Fibroblast of villous mesenchyme (primary cell): ENCODE data around the gene CLEC19A. TPM values are rescaled to one million over a fixed set of nuclear protein-coding genes. Genes with fewer than 3 reads are reported as not detected.

Experiments used
- DNase-seq: peaks from one replicate; pipeline ENCODE4 v3.0.0-alpha.2; 2010; ENCODE audit warnings: low read depth
- H3K4me3 ChIP-seq: 2 replicates; pipeline ENCODE4 v1.5.1; 2011; ENCODE audit warnings: low read depth, mild to moderate bottlenecking, low read length
- total RNA-seq: library from RNA; depleted of rRNA; stranded (reverse); fragments of >200 nt; gene quantifications from 2 replicates; pipeline ENCODE4 v1.2.3, GENCODE V29; 2012
- TF ChIP-seq, protein P1 (sequence below): IDR thresholded peaks from 2 replicates; pipeline ENCODE4 v1.5.1; 2012; ENCODE audit warnings: low read depth, mild to moderate bottlenecking, low read length; ENCODE audit not compliant: insufficient read depth

Gene CLEC19A
- total RNA-seq, 1 donor = not detected

DNA sequence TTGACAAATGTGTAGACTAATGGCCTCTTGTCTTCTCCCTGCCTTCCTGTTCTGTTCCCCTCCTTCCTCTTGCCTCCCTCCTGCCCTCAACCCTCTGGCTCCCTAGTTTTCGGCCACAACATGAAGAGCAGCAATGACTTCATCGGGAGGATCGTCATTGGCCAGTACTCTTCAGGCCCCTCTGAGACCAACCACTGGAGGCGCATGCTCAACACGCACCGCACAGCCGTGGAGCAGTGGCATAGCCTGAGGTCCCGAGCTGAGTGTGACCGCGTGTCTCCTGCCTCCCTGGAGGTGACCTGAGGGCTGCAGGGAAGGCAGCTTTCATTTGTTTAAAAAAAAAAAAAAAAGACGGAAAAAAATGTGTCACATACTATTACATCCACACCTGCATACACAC is 18.8 kb upstream of the CLEC19A start:
- no peak for DNase-seq
- TF ChIP-seq, protein P1, sequence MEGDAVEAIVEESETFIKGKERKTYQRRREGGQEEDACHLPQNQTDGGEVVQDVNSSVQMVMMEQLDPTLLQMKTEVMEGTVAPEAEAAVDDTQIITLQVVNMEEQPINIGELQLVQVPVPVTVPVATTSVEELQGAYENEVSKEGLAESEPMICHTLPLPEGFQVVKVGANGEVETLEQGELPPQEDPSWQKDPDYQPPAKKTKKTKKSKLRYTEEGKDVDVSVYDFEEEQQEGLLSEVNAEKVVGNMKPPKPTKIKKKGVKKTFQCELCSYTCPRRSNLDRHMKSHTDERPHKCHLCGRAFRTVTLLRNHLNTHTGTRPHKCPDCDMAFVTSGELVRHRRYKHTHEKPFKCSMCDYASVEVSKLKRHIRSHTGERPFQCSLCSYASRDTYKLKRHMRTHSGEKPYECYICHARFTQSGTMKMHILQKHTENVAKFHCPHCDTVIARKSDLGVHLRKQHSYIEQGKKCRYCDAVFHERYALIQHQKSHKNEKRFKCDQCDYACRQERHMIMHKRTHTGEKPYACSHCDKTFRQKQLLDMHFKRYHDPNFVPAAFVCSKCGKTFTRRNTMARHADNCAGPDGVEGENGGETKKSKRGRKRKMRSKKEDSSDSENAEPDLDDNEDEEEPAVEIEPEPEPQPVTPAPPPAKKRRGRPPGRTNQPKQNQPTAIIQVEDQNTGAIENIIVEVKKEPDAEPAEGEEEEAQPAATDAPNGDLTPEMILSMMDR = no peak
- H3K4me3 ChIP-seq = no peak overlapping the region

DNA sequence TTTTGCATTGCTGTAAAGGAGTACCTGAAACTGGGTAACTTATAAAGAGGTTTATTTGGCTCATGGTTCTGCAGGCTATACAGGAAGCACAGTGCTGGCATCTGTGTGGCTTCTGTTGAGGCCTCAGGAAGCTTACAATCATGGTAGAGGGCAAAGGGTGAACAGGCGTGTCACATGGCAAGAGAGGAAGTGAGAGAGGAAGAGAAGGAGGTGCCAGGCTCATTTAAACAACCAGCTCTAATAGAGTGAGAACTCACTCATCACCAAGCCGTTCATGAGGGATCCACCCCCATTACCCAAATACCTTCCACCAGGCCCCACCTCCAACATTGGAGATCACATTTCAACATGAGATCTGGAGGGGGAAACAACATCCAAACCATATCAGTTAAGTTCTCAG is 16.4 kb upstream of the CLEC19A start:
- no peak for DNase-seq
- TF ChIP-seq, protein P1 = no peak
- H3K4me3 ChIP-seq = no peak overlapping the region

DNA sequence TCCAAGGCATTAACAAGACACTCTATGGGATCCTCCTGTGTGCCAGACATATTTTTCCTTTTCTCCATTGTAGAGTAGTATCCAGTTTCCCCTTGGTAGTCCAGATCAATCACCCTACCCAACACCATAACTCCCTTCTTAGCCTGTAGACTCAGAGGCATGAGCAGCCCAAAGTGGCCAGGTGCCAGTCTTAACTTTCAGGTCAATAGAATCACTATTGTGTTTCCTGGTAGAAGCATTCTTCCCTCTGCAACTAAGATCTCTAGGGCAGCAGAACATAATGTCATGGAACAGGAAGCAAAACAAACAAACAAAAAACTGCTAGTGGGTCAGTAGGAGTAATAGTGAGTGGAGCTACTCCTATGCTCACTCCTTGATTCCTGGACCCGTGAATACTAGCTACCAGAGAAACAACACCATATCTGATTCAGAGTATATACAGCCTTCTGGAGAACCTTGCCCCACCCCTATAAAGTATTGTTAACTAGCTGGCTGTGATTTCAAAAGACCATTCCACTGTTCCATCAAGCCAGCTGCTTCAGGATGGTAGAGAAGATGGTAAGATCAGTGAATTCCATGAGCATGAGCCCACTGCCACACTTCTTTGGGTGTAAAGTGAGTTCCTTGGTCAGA is 11.2 kb upstream of the CLEC19A start:
- no peak for DNase-seq
- TF ChIP-seq, protein P1 = no peak
- no peak overlapping the region for H3K4me3 ChIP-seq

DNA sequence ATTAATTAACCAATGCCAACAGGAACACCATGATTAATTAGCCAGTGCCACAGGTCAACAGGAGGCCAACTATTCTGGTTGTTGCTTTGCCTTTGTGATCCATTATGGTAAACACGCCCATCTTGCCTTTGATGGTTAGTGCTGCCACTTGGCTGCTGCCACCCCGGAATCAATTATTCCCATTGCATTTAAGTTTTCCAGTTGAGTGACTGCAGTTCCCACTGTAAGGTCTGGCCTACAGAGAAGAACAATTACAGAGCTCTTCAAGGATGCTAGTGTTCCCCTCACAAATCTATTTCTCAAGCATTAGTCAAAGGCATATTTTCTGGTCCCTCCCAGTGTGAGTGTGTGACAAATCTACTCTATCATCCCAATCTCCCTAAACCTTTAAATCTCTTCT is 7.1 kb upstream of the CLEC19A start:
- no peak for DNase-seq
- TF ChIP-seq, protein P1 = no peak
- no peak overlapping the region for H3K4me3 ChIP-seq

DNA sequence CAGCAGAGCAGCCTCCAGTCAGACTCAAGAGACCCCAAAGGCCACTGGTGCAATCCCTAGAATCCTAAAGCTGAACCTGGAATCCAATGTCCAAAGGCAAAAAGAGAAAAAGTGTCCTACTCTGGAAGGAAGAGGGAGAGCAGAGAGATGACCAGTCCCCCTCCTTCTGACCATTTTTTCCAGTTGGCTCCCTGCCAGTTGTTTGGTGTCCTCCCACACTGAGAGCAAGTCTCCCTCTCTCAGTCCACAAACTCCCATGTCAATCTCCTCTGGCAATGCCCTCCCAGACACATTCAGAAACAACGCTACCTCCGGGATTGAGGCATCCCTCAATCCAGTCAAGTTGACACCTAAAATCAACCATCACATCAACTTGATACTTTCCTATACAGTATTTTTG is 4.3 kb upstream of the CLEC19A start:
- H3K4me3 ChIP-seq = no peak overlapping the region
- TF ChIP-seq, protein P1 = no peak
- no peak for DNase-seq

DNA sequence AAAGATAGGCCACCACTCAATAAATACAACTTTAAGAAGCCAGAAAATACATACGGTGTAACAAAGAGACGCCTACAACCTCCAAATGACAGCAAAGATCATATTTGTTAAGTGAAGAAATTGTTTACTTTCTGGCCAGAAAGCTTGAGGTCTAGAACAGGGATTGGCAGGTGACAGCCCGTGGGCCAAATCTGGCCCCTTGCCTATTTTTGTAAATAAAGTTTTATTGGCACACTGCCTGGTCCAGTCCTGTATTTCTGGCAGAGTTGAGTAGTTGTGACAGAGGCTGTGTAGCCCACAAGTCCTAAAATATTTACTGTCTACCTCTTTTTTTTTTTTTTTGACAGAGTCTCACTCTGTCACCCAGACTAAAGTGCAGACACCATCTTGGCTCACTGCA is 3.4 kb upstream of the CLEC19A start:
- TF ChIP-seq, protein P1 = no peak
- no peak for DNase-seq
- H3K4me3 ChIP-seq = no peak overlapping the region

DNA sequence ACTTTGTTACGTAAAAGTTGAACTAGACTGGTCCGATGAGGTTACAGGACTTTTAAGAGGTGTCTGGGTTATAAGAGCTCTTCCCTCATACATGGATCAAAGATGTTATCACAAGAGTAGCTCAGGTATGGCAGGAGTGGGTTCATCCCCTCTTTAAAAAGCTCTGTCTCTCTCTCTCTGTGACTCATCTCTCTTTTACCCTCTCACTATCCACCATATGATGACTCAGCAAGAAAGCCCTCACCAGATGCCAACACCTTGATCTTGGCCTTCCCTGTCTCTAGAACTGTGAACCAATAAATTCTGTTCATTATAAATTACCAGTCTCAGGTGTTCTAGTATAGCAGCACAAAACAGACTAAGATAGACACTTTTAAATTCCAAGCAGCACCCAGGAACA is 1.9 kb upstream of the CLEC19A start:
- H3K4me3 ChIP-seq = no peak overlapping the region
- DNase-seq = no peak
- TF ChIP-seq, protein P1 = no peak
